Activated CD4-positive, alpha-beta memory T cell treated with anti-CD3 and anti-CD28 coated beads for 36 hours (primary cell): ENCODE measurements around the gene TAS2R8. TPM values are rescaled to one million over a fixed set of nuclear protein-coding genes. Genes with fewer than 3 reads are reported as not detected.
"Not testable (repeated sequence)": the region's sequence is repeated elsewhere in the genome, so short reads cannot be mapped to it uniquely, and the experiment has no call there.

Experiments
- CTCF ChIA-PET: fragments of 350-600 bp; sonication (Branson Sonifier 250); formaldehyde crosslinking; loops from one replicate; lab custom pipeline; 2021; ENCODE audit warnings: antibody characterized with exemption, inconsistent platforms; lab: Charles Lee
- POLR2A ChIA-PET: fragments of 350-600 bp; sonication (Branson Sonifier 250); formaldehyde crosslinking; loops from one replicate; lab custom pipeline; 2021; ENCODE audit warnings: antibody characterized with exemption; lab: Charles Lee
- DNase-seq: peaks from one replicate; pipeline ENCODE4 v3.0.0-alpha.2; 2020
- H3K27ac Mint-ChIP-seq: one replicate; pipeline ENCODE4 v1.8.0; 2021; ENCODE audit warnings: mixed read lengths
- H3K27me3 Mint-ChIP-seq: one replicate; pipeline ENCODE4 v1.8.0; 2021; ENCODE audit warnings: mixed read lengths
- H3K36me3 Mint-ChIP-seq: one replicate; pipeline ENCODE4 v1.8.0; 2021; ENCODE audit warnings: mixed read lengths
- H3K4me1 Mint-ChIP-seq: one replicate; pipeline ENCODE4 v1.8.0; 2021; ENCODE audit warnings: low read depth, mixed read lengths
- H3K4me3 Mint-ChIP-seq: one replicate; pipeline ENCODE4 v1.8.0; 2021; ENCODE audit warnings: mild to moderate bottlenecking, mixed read lengths
- H3K9me3 Mint-ChIP-seq: one replicate; pipeline ENCODE4 v1.8.0; 2021; ENCODE audit warnings: mixed read lengths
- intact Hi-C: fragments of 100-400 bp; cut with micrococcal nuclease; formaldehyde crosslinking; loops from one replicate; pipeline ENCODE4 v1.15.1; 2023
- total RNA-seq, 2 experiments: library from RNA; stranded (reverse); gene quantifications; one replicate each; pipeline ENCODE4 v1.2.3, GENCODE V29; 2021

TAS2R8 gene
- total RNA-seq, 2 experiments from 2014 or later, result not detected

- intact Hi-C loops, result no loop called here
- Mint-ChIP-seq H3K4me3 (no peak within 1 kb of the TSS), H3K27ac (no peak within 1 kb of the TSS), H3K9me3 (no peaks in the 10 kb centered on the region), H3K36me3 (no peaks in the 10 kb centered on the region), H3K27me3 (peaks cover 14% of the 10 kb centered on the region), H3K4me1 (no peaks in the 10 kb centered on the region)
- no peak for DNase-seq
- ChIA-PET CTCF (no interaction called here), POLR2A (no interaction called here)
Measured at GRCh38 chr12:10810068-10810467, 3.0 kb upstream of the TAS2R8 start, which contains the start of gene TAS2R9. TSS of gene TAS2R9 (minus strand) at chr12:10810168. CDS start at chr12:10810075, 93 bp downstream.

GRCh38 chr12:10802587-10802986, 4.5 kb downstream of the TAS2R8 start, which contains the start of gene TAS2R7:
TSS of gene TAS2R7 (minus strand) at chr12:10802627. CDS start at chr12:10802570, 57 bp downstream.
- intact Hi-C loops, result no loop called here
- no peaks in the 10 kb centered on the region for H3K4me1 Mint-ChIP-seq
- no peak within 1 kb of the TSS for H3K27ac Mint-ChIP-seq
- H3K27me3 Mint-ChIP-seq, result peaks cover 20% of the 10 kb centered on the region
- POLR2A ChIA-PET, result no interaction called here
- DNase-seq, result no peak
- H3K9me3 Mint-ChIP-seq, result no peaks in the 10 kb centered on the region
- H3K4me3 Mint-ChIP-seq, result no peak within 1 kb of the TSS
- H3K36me3 Mint-ChIP-seq, result no peaks in the 10 kb centered on the region
- CTCF ChIA-PET, result no interaction called here

- ChIA-PET CTCF (no interaction called here), POLR2A (no interaction called here)
- Mint-ChIP-seq H3K9me3 (no peaks in the 10 kb centered on the region), H3K36me3 (no peaks in the 10 kb centered on the region), H3K27ac (no peak overlapping the region), H3K4me3 (no peak overlapping the region), H3K27me3 (peaks cover 22% of the 10 kb centered on the region), H3K4me1 (no peaks in the 10 kb centered on the region)
- intact Hi-C loops, result no loop called here
- no peak for DNase-seq
Measured at GRCh38 chr12:10801741-10802140, 5.3 kb downstream of the TAS2R8 start.

- POLR2A ChIA-PET, result interaction anchor here (0.6 kb wide), 1 partner anchor 653 kb away, joined by 4 read pairs; no protein-coding TSS in a partner anchor
- DNase-seq, result no peak
- H3K9me3 Mint-ChIP-seq, result no peaks in the 10 kb centered on the region
- H3K4me1 Mint-ChIP-seq, result no peaks in the 10 kb centered on the region
- no peaks in the 10 kb centered on the region for H3K36me3 Mint-ChIP-seq
- intact Hi-C loops, result no loop called here
- H3K27me3 Mint-ChIP-seq, result peaks cover 10% of the 10 kb centered on the region
- H3K27ac Mint-ChIP-seq, result no peak overlapping the region
- no peak overlapping the region for H3K4me3 Mint-ChIP-seq
- CTCF ChIA-PET, result interaction anchor here (0.6 kb wide), 1 partner anchor 643 kb away, joined by 6 read pairs; no protein-coding TSS in a partner anchor
Measured at GRCh38 chr12:10794222-10794621, 12.9 kb downstream of the TAS2R8 start.

GRCh38 chr12:10791769-10792168, 15.3 kb downstream of the TAS2R8 start:
- H3K27ac Mint-ChIP-seq, H3K27me3 Mint-ChIP-seq, H3K36me3 Mint-ChIP-seq, H3K9me3 Mint-ChIP-seq, DNase-seq, intact Hi-C loops, POLR2A ChIA-PET, CTCF ChIA-PET, H3K4me1 Mint-ChIP-seq, H3K4me3 Mint-ChIP-seq: not testable (repeated sequence)

GRCh38 chr12:10783252-10783651, 23.8 kb downstream of the TAS2R8 start:
- no peaks in the 10 kb centered on the region for H3K36me3 Mint-ChIP-seq
- no peak for DNase-seq
- H3K27ac Mint-ChIP-seq, result no peak overlapping the region
- intact Hi-C loops, result no loop called here
- H3K4me3 Mint-ChIP-seq, result no peak overlapping the region
- no peaks in the 10 kb centered on the region for H3K9me3 Mint-ChIP-seq
- CTCF ChIA-PET, result interaction anchor here (1.5 kb wide), 1 partner anchor 416 kb away, joined by 3 read pairs; no protein-coding TSS in a partner anchor
- POLR2A ChIA-PET, result no interaction called here
- H3K27me3 Mint-ChIP-seq, result peaks cover 7% of the 10 kb centered on the region
- H3K4me1 Mint-ChIP-seq, result no peaks in the 10 kb centered on the region

- CTCF ChIA-PET, result interaction anchor here (1.5 to 1.7 kb wide), 2 partner anchors 9 to 708 kb away, joined by 4 to 7 read pairs; no protein-coding TSS in a partner anchor
- Mint-ChIP-seq H3K27me3 (peaks cover 10% of the 10 kb centered on the region), H3K4me3 (no peak overlapping the region), H3K36me3 (no peaks in the 10 kb centered on the region), H3K27ac (no peak overlapping the region), H3K9me3 (no peaks in the 10 kb centered on the region), H3K4me1 (no peaks in the 10 kb centered on the region)
- POLR2A ChIA-PET, result no interaction called here
- no peak for DNase-seq
- intact Hi-C loops, result no loop called here
Measured at GRCh38 chr12:10779103-10779502, 28.0 kb downstream of the TAS2R8 start.

- ChIA-PET POLR2A (no interaction called here), CTCF (interaction anchor here (0.6 to 7.9 kb wide), 17 partner anchors 8 to 1864 kb away, joined by 3 to 98 read pairs (median 4); partner anchors contain the start of gene SMIM10L1)
- H3K4me3 Mint-ChIP-seq, result no peak overlapping the region
- H3K27ac Mint-ChIP-seq, result no peak overlapping the region
- no peaks in the 10 kb centered on the region for H3K4me1 Mint-ChIP-seq
- no peaks in the 10 kb centered on the region for H3K36me3 Mint-ChIP-seq
- DNase-seq, result no peak
- intact Hi-C loops, result loop anchor here (1.0 kb wide), 2 partner anchors 428 to 715 kb away; no protein-coding TSS in a partner anchor
- peaks cover 28% of the 10 kb centered on the region for H3K27me3 Mint-ChIP-seq
- H3K9me3 Mint-ChIP-seq, result no peaks in the 10 kb centered on the region
Measured at GRCh38 chr12:10771132-10771733, 35.9 kb downstream of the TAS2R8 start.

- H3K4me3 Mint-ChIP-seq, result no peak overlapping the region
- H3K27me3 Mint-ChIP-seq, result peaks cover 37% of the 10 kb centered on the region
- ChIA-PET POLR2A (no interaction called here), CTCF (interaction anchor here (3.2 kb wide), 1 partner anchor 10 kb away, joined by 10 read pairs; no protein-coding TSS in a partner anchor)
- intact Hi-C loops, result no loop called here
- H3K4me1 Mint-ChIP-seq, result no peaks in the 10 kb centered on the region
- peaks cover 20% of the 10 kb centered on the region for H3K9me3 Mint-ChIP-seq
- no peak overlapping the region for H3K27ac Mint-ChIP-seq
- peaks cover 10% of the 10 kb centered on the region for H3K36me3 Mint-ChIP-seq
- DNase-seq, result no peak
Measured at GRCh38 chr12:10759657-10760056, 47.4 kb downstream of the TAS2R8 start.

GRCh38 chr12:10756194-10756593, 50.9 kb downstream of the TAS2R8 start:
- Mint-ChIP-seq H3K36me3 (peaks cover 10% of the 10 kb centered on the region), H3K27me3 (peaks cover 44% of the 10 kb centered on the region), H3K9me3 (peaks cover 20% of the 10 kb centered on the region), H3K4me1 (no peaks in the 10 kb centered on the region), H3K27ac (no peak overlapping the region), H3K4me3 (no peak overlapping the region)
- intact Hi-C loops, result no loop called here
- POLR2A ChIA-PET, result no interaction called here
- DNase-seq, result no peak
- CTCF ChIA-PET, result interaction anchor here (1.8 kb wide), 1 partner anchor 15 kb away, joined by 5 read pairs; no protein-coding TSS in a partner anchor
